HCT116 (cell line): ENCODE results near the gene ADAMTSL5. TPM values are rescaled to one million over a fixed set of nuclear protein-coding genes. Genes with fewer than 3 reads are reported as not detected.

Source experiments
- ATAC-seq: fragments of 200-7000 bp; cut with Tn5 transposase; 2 replicates; pipeline ENCODE4 v1.9.1; 2020; ENCODE audit warnings: mild to moderate bottlenecking, moderate library complexity
- BruUV-seq: library from RNA; stranded (reverse); fragments of 400-500 nt; replicated peaks from 2 replicates; lab custom pipeline; 2021; lab: Mats Ljungman, UMichigan
- CTCF ChIA-PET: fragments of 300-600 bp; sonication (Branson Sonifier 250); formaldehyde crosslinking; loops from one replicate; lab custom pipeline; 2021; ENCODE audit warnings: antibody characterized with exemption; lab: Charles Lee
- POLR2A ChIA-PET: fragments of 300-600, 350-600 bp; sonication (Branson Sonifier 250); formaldehyde crosslinking; loops from one replicate; lab custom pipeline; 2021; ENCODE audit warnings: antibody characterized with exemption; lab: Charles Lee
- RAD21 ChIA-PET, 2 experiments: fragments of 300-600 bp; sonication (Branson Sonifier 250); formaldehyde crosslinking; loops; one replicate each; lab custom pipeline; 2023; ENCODE audit warnings: low total read pairs in 2 of 2; ENCODE audit not compliant: uncharacterized antibody in 2 of 2, unreplicated experiment in 2 of 2, low non-redundant PET in 1 of 2; lab: Charles Lee
- DNase-seq: peaks from one replicate; pipeline ENCODE4 v3.0.0-alpha.2; 2010; ENCODE audit warnings: low read depth, low spot score
- H2AFZ ChIP-seq: fragments of 200-600 bp; shearing (Covaris generic), sonication (generic); 2 replicates; pipeline ENCODE4 v1.6.1; 2017; ENCODE audit warnings: low read depth, mixed run types, mixed read lengths, antibody characterized with exemption, low read length; ENCODE audit not compliant: poor library complexity, severe bottlenecking
- H3K27ac ChIP-seq: 2 replicates; pipeline ENCODE4 v1.5.1; 2012; ENCODE audit warnings: low read depth, low read length
- H3K27me3 ChIP-seq: fragments of 200-600 bp; sonication (generic); 2 replicates; pipeline ENCODE4 v1.6.1; 2016; ENCODE audit warnings: mixed run types, low read length, mixed read lengths; ENCODE audit not compliant: insufficient read depth
- H3K36me3 ChIP-seq, 2 experiments: fragments of 200-500 bp in 1 of 2; fragments of 200-600 bp in 1 of 2; sonication (Bioruptor generic) in 1 of 2; sonication (generic) in 1 of 2; 2 replicates each; pipeline versions ENCODE4 v1.5.1 to v1.6.1; 2014 to 2016; ENCODE audit warnings: low read length in 2 of 2, inconsistent platforms in 1 of 2, mixed read lengths in 1 of 2, mixed run types in 1 of 2; ENCODE audit not compliant: insufficient read depth in 2 of 2, control insufficient read depth in 1 of 2
- H3K4me1 ChIP-seq, 2 experiments: fragments of 200-600 bp in 1 of 2; sonication (generic) in 1 of 2; 2 replicates each; pipeline versions ENCODE4 v1.5.1 to v1.6.1; 2012 to 2017; ENCODE audit warnings: low read length in 2 of 2, inconsistent platforms in 1 of 2, mild to moderate bottlenecking in 1 of 2, mixed read lengths in 1 of 2, mixed run types in 1 of 2, moderate library complexity in 1 of 2; ENCODE audit not compliant: insufficient read depth in 2 of 2, control insufficient read depth in 1 of 2
- H3K4me2 ChIP-seq: fragments of 200-600 bp; sonication (generic); 2 replicates; pipeline ENCODE4 v1.6.1; 2017; ENCODE audit warnings: mixed run types, low read length, mixed read lengths
- H3K4me3 ChIP-seq, 2 experiments: fragments of 200-600 bp in 1 of 2; sonication (generic) in 1 of 2; replicated peaks in 1 of 2; 2 replicates each; pipeline ENCODE4 v1.5.1; 2011 to 2016; ENCODE audit warnings: low read length in 2 of 2, control low read depth in 1 of 2, low read depth in 1 of 2, mild to moderate bottlenecking in 1 of 2, mixed read lengths in 1 of 2, mixed run types in 1 of 2
- H3K79me2 ChIP-seq: fragments of 200-600 bp; sonication (generic); 2 replicates; pipeline ENCODE4 v1.6.1; 2017; ENCODE audit warnings: mild to moderate bottlenecking, mixed run types, low read length, moderate library complexity, mixed read lengths; ENCODE audit not compliant: insufficient read depth
- H3K9ac ChIP-seq: fragments of 200-600 bp; sonication (generic); 2 replicates; pipeline ENCODE4 v1.6.1; 2016; ENCODE audit warnings: low read length, mixed read lengths
- H3K9me2 ChIP-seq: fragments of 200-600 bp; sonication (generic), shearing (Covaris generic); 2 replicates; pipeline ENCODE4 v1.6.1; 2017; ENCODE audit warnings: mixed run types, mild to moderate bottlenecking, moderate library complexity; ENCODE audit not compliant: insufficient read depth
- H3K9me3 ChIP-seq, 2 experiments: fragments of 200-500 bp in 1 of 2; fragments of 200-600 bp in 1 of 2; sonication (Bioruptor generic) in 1 of 2; sonication (generic) in 1 of 2; 2 replicates each; pipeline ENCODE4 v1.6.1; 2014 to 2017; ENCODE audit warnings: low read length in 2 of 2, mixed read lengths in 2 of 2, inconsistent platforms in 1 of 2, low read depth in 1 of 2, mild to moderate bottlenecking in 1 of 2, mixed run types in 1 of 2, moderate library complexity in 1 of 2; ENCODE audit not compliant: control insufficient read depth in 1 of 2, insufficient read depth in 1 of 2
- H4K20me1 ChIP-seq: fragments of 200-600 bp; sonication (generic), shearing (Covaris generic); 2 replicates; pipeline ENCODE4 v1.6.1; 2017; ENCODE audit warnings: mixed run types, mild to moderate bottlenecking, moderate library complexity; ENCODE audit not compliant: insufficient read depth
- ATF3 ChIP-seq: IDR thresholded peaks from 2 replicates; pipeline ENCODE4 v1.6.1; 2012
- CBX3 ChIP-seq: IDR thresholded peaks from 2 replicates; pipeline ENCODE4 v1.6.1; 2012; ENCODE audit warnings: low read depth
- EGR1 ChIP-seq: IDR thresholded peaks from 2 replicates; pipeline ENCODE4 v1.6.1; 2012; ENCODE audit warnings: low read depth
- JUND ChIP-seq: IDR thresholded peaks from 2 replicates; pipeline ENCODE4 v1.6.1; 2012
- REST ChIP-seq: IDR thresholded peaks from 2 replicates; pipeline ENCODE4 v1.6.1; 2012; ENCODE audit warnings: low read depth
- SIN3A ChIP-seq: IDR thresholded peaks from 2 replicates; pipeline ENCODE4 v1.6.1; 2012; ENCODE audit warnings: low read depth
- intact Hi-C: fragments of 100-400 bp; cut with micrococcal nuclease; formaldehyde crosslinking; loops from 2 replicates; pipeline ENCODE4 v1.10.0; 2022
- total RNA-seq: library from RNA; stranded (reverse); gene quantifications from one replicate; pipeline ENCODE4 v1.2.1, GENCODE V29; 2021; ENCODE audit not compliant: unreplicated experiment

Gene ADAMTSL5
- total RNA-seq, 1 experiment from 2014 or later, result 24.0 TPM

GRCh38 chr19:1561236-1561842 lies 48.5 kb upstream of the ADAMTSL5 start:
- peaks cover 3 to 7% of the 10 kb centered on the region in 2 experiments; a peak in 1 of 4 replicates for H3K36me3 ChIP-seq
- no peak for TF ChIP-seq REST
- TF ChIP-seq SIN3A, result no peak
- TF ChIP-seq ATF3, result no peak
- no peak for TF ChIP-seq EGR1
- TF ChIP-seq CBX3, result no peak
- TF ChIP-seq JUND, result no peak
- RAD21 ChIA-PET, result no interaction called here
- intact Hi-C loops, result no loop called here
- H3K9me2 ChIP-seq, result no peaks in the 10 kb centered on the region
- no peak overlapping the region for H3K27ac ChIP-seq
- no peaks in the 10 kb centered on the region for H3K27me3 ChIP-seq
- H3K4me3 ChIP-seq, result no peak overlapping the region
- no TSS peak for BruUV-seq
- no peaks in the 10 kb centered on the region for H4K20me1 ChIP-seq
- no peak for ATAC-seq
- H3K4me1 ChIP-seq, result peaks cover 6 to 8% of the 10 kb centered on the region in 2 experiments; a peak in 3 of 4 replicates
- no peak for DNase-seq
- no peak overlapping the region for H3K4me2 ChIP-seq
- peaks cover 67% of the 10 kb centered on the region for H3K79me2 ChIP-seq
- no peaks in the 10 kb centered on the region for H3K9me3 ChIP-seq
- CTCF ChIA-PET, result no interaction called here
- no peak overlapping the region for H2AFZ ChIP-seq
- H3K9ac ChIP-seq, result no peak overlapping the region
- POLR2A ChIA-PET, result no interaction called here
